DMS 273 (cell line): ENCODE data around the gene KCNH2.
A peak's percentile ranks its signal among the peaks of the same experiment; 100 is the strongest.
"Not testable (repeated sequence)": the region's sequence is repeated elsewhere in the genome, so short reads cannot be mapped to it uniquely, and the experiment has no call there.

Experiments used
- DNase-seq: peaks from one replicate; lab custom pipeline; 2025; ENCODE audit not compliant: unreplicated experiment; lab: John Stamatoyannopoulos, UW

The KCNH2 gene

DNA sequence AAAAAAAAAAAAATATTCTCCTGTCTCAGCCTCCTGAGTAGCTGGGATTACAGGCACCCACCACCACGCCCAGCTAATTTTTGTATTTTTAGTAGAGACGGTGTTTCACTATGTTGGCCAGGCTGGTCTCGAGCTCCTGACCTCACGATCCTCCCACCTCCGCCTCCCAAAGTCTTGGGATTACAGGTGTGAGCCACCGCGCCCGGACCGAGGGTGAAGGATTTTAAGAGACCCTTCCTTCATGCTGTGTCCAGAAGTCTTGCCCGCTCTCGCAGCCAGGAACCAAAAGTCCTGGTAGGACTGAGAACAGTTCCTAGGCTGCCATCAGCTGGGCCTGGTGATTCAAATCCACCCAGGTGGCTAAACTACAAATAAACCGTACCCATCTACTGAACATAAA, 33.5 kb upstream of the KCNH2 start:
- not testable (repeated sequence) for DNase-seq

DNA sequence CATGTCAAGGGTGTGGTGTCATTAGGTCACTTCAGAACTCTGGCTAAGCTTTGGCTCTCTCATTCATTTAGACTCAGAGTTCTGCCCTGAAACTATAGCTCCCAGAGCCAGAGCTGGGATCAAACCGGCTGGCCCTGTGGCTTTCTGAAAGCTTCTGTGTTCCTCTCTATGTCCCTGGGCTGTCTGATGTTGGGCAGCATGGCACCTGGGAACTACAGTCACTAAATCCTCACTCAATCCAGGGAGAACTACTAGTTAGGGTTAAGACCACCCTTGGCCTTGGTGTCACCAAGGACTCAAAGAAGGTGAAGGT, 32.9 kb upstream of the KCNH2 start:
- DNase-seq, result no peak

DNA sequence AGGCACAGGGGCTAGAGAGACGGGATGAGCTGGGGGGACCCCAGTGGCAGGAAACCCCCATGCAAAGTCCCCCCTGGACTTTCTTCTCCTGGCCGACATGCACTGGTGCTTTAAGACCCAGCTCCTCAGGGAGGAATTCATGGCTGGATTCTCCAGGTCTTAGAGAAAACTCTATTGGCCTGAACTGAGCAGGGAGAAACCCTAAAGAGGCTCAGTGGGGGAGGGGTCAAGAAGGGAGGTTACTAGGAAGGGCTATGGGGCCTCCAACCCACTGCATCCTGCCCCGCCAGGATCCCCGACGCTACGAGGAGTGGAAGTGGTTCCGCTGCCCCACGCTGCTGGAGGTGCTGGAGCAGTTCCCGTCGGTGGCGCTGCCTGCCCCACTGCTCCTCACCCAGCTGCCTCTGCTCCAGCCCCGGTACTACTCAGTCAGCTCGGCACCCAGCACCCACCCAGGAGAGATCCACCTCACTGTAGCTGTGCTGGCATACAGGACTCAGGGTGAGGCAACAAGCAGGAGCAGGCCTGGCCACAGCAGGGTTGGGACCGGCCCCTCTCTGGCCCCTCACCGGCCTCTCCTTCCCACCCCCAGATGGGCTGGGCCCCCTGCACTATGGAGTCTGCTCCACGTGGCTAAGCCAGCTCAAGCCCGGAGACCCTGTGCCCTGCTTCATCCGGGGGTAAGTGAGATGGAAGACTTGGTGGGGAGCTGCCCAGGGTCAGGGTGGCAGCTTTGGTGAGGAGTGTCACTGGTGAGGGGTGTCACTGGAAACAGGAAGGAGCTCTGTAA, 32.4 kb upstream of the KCNH2 start:
- DNase-seq, result peak; percentile 65

DNA sequence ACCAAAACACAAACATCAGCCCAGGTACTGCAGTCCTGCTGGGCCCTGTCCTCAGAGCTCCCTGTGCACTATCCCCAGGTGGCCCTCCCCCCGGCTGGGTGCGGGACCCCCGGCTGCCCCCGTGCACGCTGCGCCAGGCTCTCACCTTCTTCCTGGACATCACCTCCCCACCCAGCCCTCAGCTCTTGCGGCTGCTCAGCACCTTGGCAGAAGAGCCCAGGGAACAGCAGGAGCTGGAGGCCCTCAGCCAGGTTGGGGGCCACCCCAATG, 31.9 kb upstream of the KCNH2 start:
- no peak for DNase-seq

DNA sequence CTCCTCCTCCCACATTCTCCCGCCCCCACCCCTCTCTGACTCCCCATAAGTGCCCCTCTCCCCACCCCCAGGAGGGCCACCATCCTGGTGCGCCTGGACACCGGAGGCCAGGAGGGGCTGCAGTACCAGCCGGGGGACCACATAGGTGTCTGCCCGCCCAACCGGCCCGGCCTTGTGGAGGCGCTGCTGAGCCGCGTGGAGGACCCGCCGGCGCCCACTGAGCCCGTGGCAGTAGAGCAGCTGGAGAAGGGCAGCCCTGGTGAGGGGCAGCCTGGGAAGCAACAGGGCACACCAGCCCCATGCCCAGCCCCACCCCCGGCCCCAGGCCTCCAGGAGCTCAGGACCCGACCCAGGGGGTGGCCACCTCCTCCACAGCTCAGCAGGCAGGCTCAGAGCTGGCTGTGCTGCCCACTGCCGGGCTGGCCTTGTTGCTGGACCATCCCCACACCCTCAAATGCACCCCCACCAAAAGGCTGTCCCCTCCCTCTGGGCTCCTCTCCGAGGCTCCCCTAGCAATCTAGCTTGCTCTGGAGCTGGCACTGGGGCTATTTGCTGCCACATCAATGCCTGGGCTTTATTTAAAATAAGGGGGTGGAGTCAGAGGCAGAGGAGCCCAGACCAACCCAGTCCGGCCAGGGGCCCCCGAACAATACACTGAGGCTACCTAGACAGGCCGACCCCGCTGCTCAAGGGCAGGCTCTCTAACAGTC, 31.4 kb upstream of the KCNH2 start:
- DNase-seq, result no peak

DNA sequence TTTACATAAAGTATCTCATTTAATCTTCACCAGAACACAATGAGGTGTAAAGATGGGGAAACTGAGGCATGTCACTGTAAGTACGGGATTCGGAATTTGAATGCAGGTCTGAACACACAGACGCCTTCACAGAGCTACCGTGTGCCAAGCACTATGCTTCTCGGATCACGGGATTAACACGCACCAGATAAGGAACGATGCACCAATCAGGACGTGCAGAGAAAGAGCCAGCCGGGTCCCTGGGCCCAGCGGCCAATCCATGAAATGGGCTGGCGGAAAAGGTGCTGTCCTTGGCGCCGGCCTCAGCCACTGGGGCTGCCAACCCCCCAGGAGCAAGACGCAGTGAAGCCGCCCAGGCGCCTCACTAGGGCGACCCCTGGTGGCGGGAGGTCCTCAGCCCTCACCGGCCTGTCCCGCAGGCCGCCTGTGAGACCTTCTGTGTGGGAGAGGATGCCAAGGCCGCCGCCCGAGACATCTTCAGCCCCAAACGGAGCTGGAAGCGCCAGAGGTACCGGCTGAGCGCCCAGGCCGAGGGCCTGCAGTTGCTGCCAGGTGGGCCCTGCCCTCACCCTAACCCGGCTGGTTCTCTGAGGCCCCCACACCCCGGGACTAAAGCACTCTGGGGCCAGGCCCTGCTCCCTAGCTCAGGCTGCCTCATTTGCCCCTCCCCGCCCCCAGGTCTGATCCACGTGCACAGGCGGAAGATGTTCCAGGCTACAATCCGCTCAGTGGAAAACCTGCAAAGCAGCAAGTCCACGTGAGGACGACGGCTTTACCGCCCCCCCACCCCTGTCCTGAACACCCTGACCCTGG, 30.6 kb upstream of the KCNH2 start:
- DNase-seq, result peak; percentile 45

DNA sequence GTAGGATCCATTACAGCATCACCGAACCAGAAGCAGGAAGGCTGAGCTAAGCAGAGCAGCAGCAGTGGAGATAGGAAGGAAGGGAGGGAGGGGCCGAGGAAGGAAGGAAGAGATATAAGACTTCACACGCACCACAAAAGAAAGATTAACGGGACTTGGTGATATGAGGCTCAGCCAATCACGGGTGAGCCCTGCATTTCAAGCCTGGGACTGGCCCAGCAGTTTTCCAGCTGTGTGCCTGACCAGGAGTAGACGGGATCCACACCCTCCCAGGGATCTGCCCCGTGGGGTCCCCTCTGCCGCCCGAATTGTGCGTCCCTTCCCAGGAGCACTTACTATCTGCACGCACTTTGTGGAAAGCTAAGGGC, 30.0 kb upstream of the KCNH2 start:
- no peak for DNase-seq

DNA sequence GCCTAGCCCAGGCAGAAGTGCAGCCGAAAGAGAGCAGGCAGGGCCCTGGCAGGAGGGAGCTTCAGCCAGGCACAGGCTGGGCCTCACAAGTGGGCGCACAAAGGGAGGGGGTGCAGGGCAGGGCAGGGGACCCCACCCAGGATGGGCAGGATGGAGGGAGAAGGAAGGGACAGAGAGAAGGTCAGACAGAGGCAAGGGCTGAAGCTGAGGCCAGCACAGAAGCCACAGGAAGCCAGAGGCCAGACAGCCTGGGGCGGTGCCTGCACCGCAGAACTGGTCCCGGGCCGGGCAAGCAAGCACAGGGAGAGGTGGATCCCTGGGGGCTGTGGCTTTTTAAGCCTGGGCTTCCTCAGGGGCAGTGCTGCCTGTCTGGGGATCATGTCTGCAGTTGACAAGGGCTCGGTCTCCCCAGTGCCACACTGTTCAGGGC, 29.4 kb upstream of the KCNH2 start:
- DNase-seq, result no peak

DNA sequence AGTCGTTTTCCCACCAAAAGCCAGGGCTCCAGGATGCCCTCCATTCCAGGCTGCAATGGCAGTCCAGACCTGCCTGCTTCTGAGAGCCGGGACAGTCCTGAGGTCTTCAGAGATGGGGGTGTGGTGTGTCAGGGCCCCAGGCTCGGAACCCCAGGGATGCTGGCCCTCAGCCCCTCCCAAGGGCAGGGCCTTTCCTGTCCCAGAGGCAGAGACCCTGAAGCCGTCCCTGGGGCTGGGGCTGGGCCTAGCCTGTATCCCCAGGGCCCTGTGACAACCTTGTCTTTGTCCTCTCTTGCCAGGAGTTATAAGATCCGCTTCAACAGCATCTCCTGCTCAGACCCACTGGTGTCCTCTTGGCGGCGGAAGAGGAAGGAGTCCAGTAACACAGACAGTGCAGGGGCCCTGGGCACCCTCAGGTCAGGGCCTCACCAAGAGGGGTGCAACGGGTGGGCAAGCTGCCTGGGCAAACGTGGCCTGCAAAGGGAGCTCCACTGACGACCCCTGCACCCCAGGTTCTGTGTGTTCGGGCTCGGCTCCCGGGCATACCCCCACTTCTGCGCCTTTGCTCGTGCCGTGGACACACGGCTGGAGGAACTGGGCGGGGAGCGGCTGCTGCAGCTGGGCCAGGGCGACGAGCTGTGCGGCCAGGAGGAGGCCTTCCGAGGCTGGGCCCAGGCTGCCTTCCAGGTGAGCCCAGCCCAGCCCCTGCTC, 28.6 kb upstream of the KCNH2 start:
- DNase-seq, result no peak

DNA sequence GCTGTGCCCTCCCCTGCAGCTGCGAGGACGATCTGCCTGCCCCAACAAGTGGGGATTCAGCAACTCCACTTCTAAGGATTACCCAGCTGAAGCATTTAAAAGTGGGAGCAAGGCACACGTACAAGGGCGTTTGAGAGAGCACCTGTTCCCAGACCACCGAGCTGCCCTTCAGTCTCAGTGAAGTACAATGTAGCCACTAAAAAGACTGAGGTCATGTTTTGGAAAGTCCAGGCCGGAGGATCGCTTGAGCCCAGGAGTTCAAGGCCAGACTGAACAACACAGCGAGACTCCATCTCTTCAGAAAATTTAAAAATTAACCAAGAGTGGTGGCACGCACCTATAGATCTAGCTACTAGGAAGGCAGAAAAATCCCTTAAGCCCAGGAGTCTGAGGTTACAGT, 27.4 kb upstream of the KCNH2 start:
- no peak for DNase-seq

DNA sequence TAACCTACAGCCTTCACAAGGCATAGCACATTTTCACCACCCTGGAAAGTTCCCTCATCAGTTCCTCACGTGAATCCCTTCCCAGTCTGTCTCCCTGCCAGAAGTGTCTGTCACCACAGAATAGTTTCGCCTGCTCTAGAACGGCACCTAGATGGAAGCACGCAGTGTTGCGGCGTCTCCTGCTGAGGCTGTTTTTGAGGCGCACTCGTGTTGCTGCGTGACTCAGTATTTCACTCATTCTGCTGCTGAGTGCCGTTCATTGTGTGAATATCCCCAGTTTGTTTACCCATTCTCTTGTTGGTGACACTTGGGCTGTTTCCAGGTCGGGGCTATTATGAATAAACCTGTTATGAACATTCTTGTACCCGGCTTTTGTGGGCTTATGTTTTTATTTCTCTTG, 25.5 kb upstream of the KCNH2 start:
- DNase-seq, result no peak

DNA sequence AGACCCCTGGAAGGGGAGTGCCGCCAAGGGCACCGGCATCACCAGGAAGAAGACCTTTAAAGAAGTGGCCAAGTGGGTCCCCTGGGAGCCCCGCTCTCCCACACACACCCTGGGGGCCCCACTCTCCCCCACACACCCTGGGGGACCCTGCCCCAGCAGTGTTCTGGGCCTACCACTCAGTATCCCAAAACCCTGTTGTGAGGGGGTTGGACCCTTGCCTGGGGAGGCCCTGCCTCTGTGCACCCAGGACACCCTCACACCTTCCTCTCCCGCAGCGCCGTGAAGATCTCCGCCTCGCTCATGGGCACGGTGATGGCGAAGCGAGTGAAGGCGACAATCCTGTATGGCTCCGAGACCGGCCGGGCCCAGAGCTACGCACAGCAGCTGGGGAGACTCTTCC, 23.4 kb upstream of the KCNH2 start:
- DNase-seq, result no peak

DNA sequence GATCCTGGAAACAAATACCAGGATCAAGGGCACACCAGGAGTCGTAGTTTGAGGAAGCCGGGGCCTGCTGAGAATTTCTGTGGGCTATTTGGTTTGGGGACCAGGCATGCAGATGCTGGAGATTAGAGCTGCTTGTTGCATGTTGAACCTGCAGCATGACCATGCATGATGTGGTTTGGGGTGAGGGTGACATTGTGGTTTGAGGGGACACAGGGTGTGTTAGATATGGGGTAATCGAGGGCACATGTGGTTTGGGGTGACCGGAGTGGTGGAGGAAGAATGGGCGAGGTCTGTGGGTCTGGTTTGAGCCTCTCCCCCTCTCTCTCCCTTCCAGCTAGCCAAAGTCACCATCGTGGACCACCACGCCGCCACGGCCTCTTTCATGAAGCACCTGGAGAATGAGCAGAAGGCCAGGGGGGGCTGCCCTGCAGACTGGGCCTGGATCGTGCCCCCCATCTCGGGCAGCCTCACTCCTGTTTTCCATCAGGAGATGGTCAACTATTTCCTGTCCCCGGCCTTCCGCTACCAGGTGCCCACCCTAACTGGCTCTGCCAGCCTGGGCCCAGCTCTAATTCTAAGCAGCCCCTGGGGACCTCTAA, 22.9 kb upstream of the KCNH2 start:
- no peak for DNase-seq

DNA sequence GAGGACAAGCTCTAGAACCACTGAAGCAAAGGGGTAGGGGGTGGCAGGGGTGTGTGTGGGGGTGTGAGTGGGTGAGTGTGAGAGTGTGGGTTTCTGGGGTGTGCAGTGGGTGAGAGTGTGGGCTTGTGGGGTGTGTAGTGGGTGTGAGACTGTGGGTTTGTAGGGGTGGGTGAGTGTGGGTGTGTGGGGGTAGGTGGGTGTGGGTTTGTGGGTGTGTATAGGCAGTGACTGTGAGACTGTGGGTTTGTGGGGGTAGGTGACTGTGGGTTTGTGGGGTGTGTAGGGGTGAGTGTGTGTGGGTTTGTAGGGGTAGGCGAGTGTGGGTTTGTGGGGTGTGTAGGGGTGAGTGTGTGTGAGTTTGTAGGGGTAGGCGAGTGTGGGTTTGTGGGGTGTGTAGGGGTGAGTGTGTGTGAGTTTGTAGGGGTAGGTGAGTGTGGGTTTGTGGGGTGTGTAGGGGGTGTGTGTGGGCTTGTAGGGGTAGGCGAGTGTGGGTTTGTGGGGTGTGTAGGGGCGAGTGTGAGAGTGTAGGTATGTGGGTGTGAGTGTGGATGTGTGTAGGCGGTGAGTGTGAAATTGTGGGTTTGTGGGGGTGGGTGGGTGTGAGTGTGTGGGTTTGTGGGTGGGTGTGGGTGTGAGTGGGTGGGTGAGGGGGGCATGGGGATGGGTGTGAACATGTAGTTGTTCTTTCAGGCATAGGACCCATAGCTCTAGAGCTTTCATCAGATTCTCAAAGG, 21.5 kb upstream of the KCNH2 start:
- DNase-seq, result no peak

DNA sequence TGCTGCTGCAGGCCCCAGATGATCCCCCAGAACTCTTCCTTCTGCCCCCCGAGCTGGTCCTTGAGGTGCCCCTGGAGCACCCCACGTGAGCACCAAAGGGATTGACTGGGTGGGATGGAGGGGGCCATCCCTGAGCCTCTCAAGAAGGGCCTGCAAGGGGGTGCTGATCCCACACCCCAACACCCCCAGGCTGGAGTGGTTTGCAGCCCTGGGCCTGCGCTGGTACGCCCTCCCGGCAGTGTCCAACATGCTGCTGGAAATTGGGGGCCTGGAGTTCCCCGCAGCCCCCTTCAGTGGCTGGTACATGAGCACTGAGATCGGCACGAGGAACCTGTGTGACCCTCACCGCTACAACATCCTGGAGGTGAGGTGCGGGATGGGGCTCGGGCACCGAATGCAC, 20.9 kb upstream of the KCNH2 start:
- no peak for DNase-seq

DNA sequence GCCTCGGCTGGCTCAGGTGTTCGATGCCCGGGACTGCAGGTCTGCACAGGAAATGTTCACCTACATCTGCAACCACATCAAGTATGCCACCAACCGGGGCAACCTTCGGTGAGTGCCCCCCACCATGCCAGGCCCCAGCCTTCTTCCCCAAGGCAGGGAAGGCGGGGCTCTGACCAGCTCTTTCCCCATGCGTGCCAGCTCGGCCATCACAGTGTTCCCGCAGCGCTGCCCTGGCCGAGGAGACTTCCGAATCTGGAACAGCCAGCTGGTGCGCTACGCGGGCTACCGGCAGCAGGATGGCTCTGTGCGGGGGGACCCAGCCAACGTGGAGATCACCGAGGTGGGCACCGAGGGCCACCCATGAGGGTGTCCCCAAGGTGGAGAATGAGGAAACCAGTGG, 20.2 kb upstream of the KCNH2 start:
- no peak for DNase-seq

DNA sequence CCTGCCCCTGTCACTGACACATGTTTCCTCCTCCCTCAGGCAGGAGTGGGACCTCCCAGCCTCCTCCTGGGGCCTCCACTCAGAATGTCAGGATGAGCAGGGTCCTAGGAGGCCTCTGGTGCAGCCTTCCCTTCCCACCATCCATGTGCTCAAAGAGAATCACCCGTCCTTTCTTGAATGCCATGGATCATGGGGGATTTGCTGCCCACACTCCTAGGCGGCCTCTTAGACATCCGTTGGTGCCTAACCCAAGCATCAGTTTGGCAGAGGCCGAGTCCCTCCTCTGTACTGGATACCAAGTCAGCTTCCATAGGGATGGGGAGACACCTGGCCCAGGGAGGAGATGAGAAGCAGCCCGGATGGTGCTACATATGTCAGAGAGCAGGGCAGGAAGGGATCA, 19.7 kb upstream of the KCNH2 start:
- no peak for DNase-seq

DNA sequence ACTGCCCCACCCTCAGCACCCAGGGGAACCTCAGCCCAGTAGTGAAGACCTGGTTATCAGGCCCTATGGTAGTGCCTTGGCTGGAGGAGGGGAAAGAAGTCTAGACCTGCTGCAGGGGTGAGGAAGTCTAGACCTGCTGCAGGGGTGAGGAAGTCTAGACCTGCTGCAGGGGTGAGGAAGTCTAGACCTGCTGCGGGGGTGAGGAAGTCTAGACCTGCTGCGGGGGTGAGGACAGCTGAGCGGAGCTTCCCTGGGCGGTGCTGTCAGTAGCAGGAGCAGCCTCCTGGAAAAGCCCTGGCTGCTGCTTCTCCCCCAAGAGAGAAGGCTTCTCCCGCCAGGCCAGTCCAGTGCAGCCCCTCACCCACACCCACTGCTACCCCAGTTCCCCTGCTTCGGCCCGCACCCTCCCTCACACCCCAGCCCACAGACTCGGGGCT, 19.0 kb upstream of the KCNH2 start:
- DNase-seq, result no peak

DNA sequence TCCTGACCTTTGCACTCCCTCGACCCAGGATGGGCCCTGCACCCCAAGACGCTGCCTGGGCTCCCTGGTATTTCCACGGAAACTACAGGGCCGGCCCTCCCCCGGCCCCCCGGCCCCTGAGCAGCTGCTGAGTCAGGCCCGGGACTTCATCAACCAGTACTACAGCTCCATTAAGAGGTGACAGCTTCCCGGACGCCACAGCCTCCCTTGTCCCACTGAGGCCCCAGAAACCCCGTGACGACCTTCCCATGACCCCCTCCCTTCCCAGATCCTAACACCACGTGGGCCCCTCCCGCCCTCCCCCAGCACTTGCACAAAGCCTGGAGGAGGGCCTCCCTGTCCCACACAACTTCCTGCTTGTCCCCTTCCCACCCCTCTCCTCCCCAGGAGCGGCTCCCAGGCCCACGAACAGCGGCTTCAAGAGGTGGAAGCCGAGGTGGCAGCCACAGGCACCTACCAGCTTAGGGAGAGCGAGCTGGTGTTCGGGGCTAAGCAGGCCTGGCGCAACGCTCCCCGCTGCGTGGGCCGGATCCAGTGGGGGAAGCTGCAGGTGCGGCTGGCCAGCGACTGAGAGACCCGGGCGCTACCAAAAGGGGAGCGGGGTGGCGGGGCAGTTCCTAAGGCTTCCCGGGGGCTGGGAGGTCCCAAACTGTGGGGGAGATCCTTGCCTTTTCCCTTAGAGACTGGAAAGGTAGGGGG, 18.4 kb upstream of the KCNH2 start:
- no peak for DNase-seq
